ENCODE results near the gene TPP1. TPM values are rescaled to one million over a fixed set of nuclear protein-coding genes. Genes with fewer than 3 reads are reported as not detected.

TPP1 gene
- total and polyA plus RNA-seq, 2 of the 13 experiments (the other 11 are each of a cell fraction or from before 2014, with no cell fraction given): 13.9 to 74.6 TPM

GRCh38 chr11:6574816-6575715 is 44.2 kb downstream of the TPP1 start (continued):
- TF ChIP-seq NFIB (CRISPR knock-in tag; IDR thresholded peaks at IDR 0.05; ENCODE audit: borderline replicate concordance) (no peak), ZNF503 (CRISPR knock-in tag; IDR thresholded peaks at IDR 0.05) (no peak)

- no peaks in the 10 kb centered on the region for H3K27me3 ChIP-seq (ENCODE audit: control insufficient read depth in 1 of 2, insufficient read depth in 2 of 2, low read length in 2 of 2)
- H4K20me1 ChIP-seq (ENCODE audit: insufficient read depth, low read length): no peaks in the 10 kb centered on the region
- intact Hi-C loops (cut with micrococcal nuclease; ENCODE audit: unreplicated experiment) (no loop called here), in situ Hi-C loops (cut with HindIII; ENCODE audit: extremely low pct_ligation_motif_present, low pct_unique_long_range_greater_than_20kb) (no loop called here)
- POLR2A ChIA-PET: no interaction called here
- no peak overlapping the region for H3K4me2 ChIP-seq (ENCODE audit: low read depth, low read length)
- CTCF ChIA-PET (ENCODE audit: low intra/inter-chr PET ratio, low total read pairs): no interaction called here
- BruUV-seq (replicated peaks): no TSS peak
- no peaks in the 10 kb centered on the region for H3K9me3 ChIP-seq (ENCODE audit: low read length)
- TF ChIP-seq SMAD3 (CRISPR knock-in tag; IDR thresholded peaks at IDR 0.05) (no peak), NFKBIZ (CRISPR knock-in tag; IDR thresholded peaks at IDR 0.05) (no peak), STAG1 (CRISPR knock-in tag; IDR thresholded peaks at IDR 0.05) (no peak), ASH2L (IDR thresholded peaks at IDR 0.05; ENCODE audit: insufficient read length, low read depth, low read length) (no peak), ZNF800 (CRISPR knock-in tag; IDR thresholded peaks at IDR 0.05) (no peak), CERS6 (CRISPR knock-in tag; IDR thresholded peaks at IDR 0.05) (no peak), ZBTB10 (CRISPR knock-in tag; IDR thresholded peaks at IDR 0.05; ENCODE audit: borderline replicate concordance) (no peak), PRDM4 (CRISPR knock-in tag; IDR thresholded peaks at IDR 0.05; ENCODE audit: borderline replicate concordance) (no peak), ATF7-NPFF (CRISPR knock-in tag; IDR thresholded peaks at IDR 0.05; ENCODE audit: low read depth) (no peak)
- no peaks in the 10 kb centered on the region for H3K79me2 ChIP-seq (ENCODE audit: insufficient read depth, low read length)
- no peaks in the 10 kb centered on the region for H3K36me3 ChIP-seq (replicated peaks in 1 of 2; ENCODE audit: control insufficient read depth in 1 of 2, insufficient read depth in 2 of 2, low read length in 2 of 2)
- no peak overlapping the region for H3K27ac ChIP-seq (ENCODE audit: extremely low read length, insufficient read depth, low read length)
- 90% methylated on average over 1 of the region's 2 CpGs for WGBS (ENCODE audit: low lambda C conversion rate)
- H3K4me1 ChIP-seq (ENCODE audit: insufficient read depth, low read length): no peaks in the 10 kb centered on the region
- DNase-seq (ENCODE audit: low spot score) (no peak), FAIRE-seq (no peak), ATAC-seq (no peak)
- no peak overlapping the region for H3K9ac ChIP-seq (ENCODE audit: insufficient read depth, low read depth, low read length)
- no peak overlapping the region for H3K4me3 ChIP-seq (replicated peaks in 1 of 3; ENCODE audit: insufficient read depth in 1 of 3, low read depth in 2 of 3, low read length in 3 of 3)
- no peak overlapping the region for H2AFZ ChIP-seq (ENCODE audit: low read length)
Observed at GRCh38 chr11:6572215-6572614, 47.0 kb downstream of the TPP1 start.

Data from HepG2 (cell line).